ENCODE results near the gene FBXL20. TPM values are rescaled to one million over a fixed set of nuclear protein-coding genes. Genes with fewer than 3 reads are reported as not detected.

Gene FBXL20
- total RNA-seq, 1 donor from 2014 or later = 18.3 TPM

DNA sequence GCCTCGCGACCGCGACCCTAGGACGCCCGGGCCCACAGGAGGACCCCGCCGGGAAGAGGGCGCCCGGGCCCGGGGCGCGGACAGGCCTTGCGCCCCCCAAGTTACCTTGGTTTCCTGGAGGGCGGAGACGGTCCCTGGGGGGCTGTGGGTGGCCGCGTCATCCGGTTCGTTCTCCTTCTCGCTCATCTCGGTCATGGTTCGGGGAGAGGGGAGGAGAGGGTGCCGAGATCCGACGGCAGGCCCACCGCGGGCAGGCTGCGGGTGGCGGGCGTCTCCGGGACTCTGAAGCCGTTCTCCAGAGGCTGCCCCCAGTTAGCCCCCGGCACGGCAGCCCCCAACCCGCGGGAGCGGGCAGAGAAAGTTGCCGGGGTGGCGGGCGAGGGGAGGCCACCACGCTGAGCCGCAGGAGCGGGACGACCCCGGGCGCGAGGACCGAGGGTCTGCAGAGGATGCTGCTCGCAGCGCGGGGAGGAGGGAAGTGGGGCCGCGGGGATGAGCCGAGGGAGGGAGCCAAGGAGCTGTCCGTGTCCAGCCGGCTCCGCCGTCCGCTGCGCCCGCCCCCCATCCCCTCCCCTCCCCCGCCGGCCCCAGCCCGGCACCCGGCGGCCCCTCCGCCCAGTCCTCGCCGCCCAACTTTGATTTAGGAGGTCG, 176.0 kb downstream of the FBXL20 start, which contains the start of gene STAC2:
Gene STAC2, minus strand, starts transcription at position 638 of the 651 bp plus-strand sequence. Its CDS starts 443 bp downstream, at position 195.
- peak within 1 kb of the TSS; percentile 77 for H3K4me3 Mint-ChIP-seq (ENCODE audit: unreplicated experiment)
- H3K4me2 ChIP-seq (ENCODE audit: low read length) = peak within 1 kb of the TSS; percentile 84
- DNase-seq (ENCODE audit: low read depth) (no peak), FAIRE-seq (no peak)
- H3K36me3 Mint-ChIP-seq (ENCODE audit: low read depth, unreplicated experiment) = no peaks in the 10 kb centered on the region
- no peak within 1 kb of the TSS for H3K9ac ChIP-seq (ENCODE audit: low read length)
- H3K79me2 ChIP-seq (ENCODE audit: insufficient read depth, low read length) = no peaks in the 10 kb centered on the region
- peak within 1 kb of the TSS; percentile 44 for H3K4me3 ChIP-seq (ENCODE audit: insufficient read depth, low read depth, low read length)
- peaks cover 24% of the 10 kb centered on the region for H3K27me3 ChIP-seq (ENCODE audit: insufficient read depth, low read length)
- no peak within 1 kb of the TSS for H3K27ac Mint-ChIP-seq (ENCODE audit: unreplicated experiment)
- no peaks in the 10 kb centered on the region for H4K20me1 ChIP-seq (ENCODE audit: insufficient read depth, low read length)
- H3K27ac ChIP-seq (ENCODE audit: low read depth, low read length) = no peak within 1 kb of the TSS
- peaks cover 11% of the 10 kb centered on the region for H3K4me1 Mint-ChIP-seq (ENCODE audit: low read depth, unreplicated experiment)
- peaks cover 14% of the 10 kb centered on the region for H3K4me1 ChIP-seq (ENCODE audit: insufficient read depth, low read length)
- peaks cover 30% of the 10 kb centered on the region for H3K27me3 Mint-ChIP-seq (ENCODE audit: low read depth, unreplicated experiment)
- no peaks in the 10 kb centered on the region for H3K36me3 ChIP-seq (ENCODE audit: insufficient read depth, low read length)
- no peaks in the 10 kb centered on the region for H3K9me3 Mint-ChIP-seq (ENCODE audit: unreplicated experiment)
- H3K9me3 ChIP-seq (ENCODE audit: insufficient read depth, low read depth, low read length) = no peaks in the 10 kb centered on the region
- peak within 1 kb of the TSS; percentile 11 for H2AFZ ChIP-seq (ENCODE audit: low read depth, low read length)
- TF ChIP-seq EZH2 (IDR thresholded peaks at IDR 0.05; ENCODE audit: insufficient read depth, low read length) = peak; percentile 76
- TF ChIP-seq, protein P1, sequence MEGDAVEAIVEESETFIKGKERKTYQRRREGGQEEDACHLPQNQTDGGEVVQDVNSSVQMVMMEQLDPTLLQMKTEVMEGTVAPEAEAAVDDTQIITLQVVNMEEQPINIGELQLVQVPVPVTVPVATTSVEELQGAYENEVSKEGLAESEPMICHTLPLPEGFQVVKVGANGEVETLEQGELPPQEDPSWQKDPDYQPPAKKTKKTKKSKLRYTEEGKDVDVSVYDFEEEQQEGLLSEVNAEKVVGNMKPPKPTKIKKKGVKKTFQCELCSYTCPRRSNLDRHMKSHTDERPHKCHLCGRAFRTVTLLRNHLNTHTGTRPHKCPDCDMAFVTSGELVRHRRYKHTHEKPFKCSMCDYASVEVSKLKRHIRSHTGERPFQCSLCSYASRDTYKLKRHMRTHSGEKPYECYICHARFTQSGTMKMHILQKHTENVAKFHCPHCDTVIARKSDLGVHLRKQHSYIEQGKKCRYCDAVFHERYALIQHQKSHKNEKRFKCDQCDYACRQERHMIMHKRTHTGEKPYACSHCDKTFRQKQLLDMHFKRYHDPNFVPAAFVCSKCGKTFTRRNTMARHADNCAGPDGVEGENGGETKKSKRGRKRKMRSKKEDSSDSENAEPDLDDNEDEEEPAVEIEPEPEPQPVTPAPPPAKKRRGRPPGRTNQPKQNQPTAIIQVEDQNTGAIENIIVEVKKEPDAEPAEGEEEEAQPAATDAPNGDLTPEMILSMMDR (IDR thresholded peaks at IDR 0.05; ENCODE audit: insufficient read depth, low read depth, low read length) = no peak

GRCh38 chr17:39224778-39225307, 176.6 kb downstream of the FBXL20 start:
- Mint-ChIP-seq H3K27ac (ENCODE audit: unreplicated experiment) (no peak overlapping the region), H3K4me1 (ENCODE audit: low read depth, unreplicated experiment) (peaks cover 11% of the 10 kb centered on the region), H3K9me3 (ENCODE audit: unreplicated experiment) (no peaks in the 10 kb centered on the region), H3K27me3 (ENCODE audit: low read depth, unreplicated experiment) (peaks cover 30% of the 10 kb centered on the region), H3K4me3 (ENCODE audit: unreplicated experiment) (peak overlapping the region; percentile 50), H3K36me3 (ENCODE audit: low read depth, unreplicated experiment) (no peaks in the 10 kb centered on the region)
- Histone ChIP-seq H3K4me3 (ENCODE audit: insufficient read depth, low read depth, low read length) (no peak overlapping the region), H3K36me3 (ENCODE audit: insufficient read depth, low read length) (no peaks in the 10 kb centered on the region), H2AFZ (ENCODE audit: low read depth, low read length) (peak overlapping the region; percentile 11), H3K9ac (ENCODE audit: low read length) (no peak overlapping the region), H3K4me1 (ENCODE audit: insufficient read depth, low read length) (peaks cover 14% of the 10 kb centered on the region), H3K9me3 (ENCODE audit: insufficient read depth, low read depth, low read length) (no peaks in the 10 kb centered on the region), H3K27ac (ENCODE audit: low read depth, low read length) (no peak overlapping the region), H3K4me2 (ENCODE audit: low read length) (peak overlapping the region; percentile 67), H3K79me2 (ENCODE audit: insufficient read depth, low read length) (no peaks in the 10 kb centered on the region), H4K20me1 (ENCODE audit: insufficient read depth, low read length) (no peaks in the 10 kb centered on the region), H3K27me3 (ENCODE audit: insufficient read depth, low read length) (peaks cover 24% of the 10 kb centered on the region)
- TF ChIP-seq, protein P1 (IDR thresholded peaks at IDR 0.05; ENCODE audit: insufficient read depth, low read depth, low read length) = no peak
- TF ChIP-seq EZH2 (IDR thresholded peaks at IDR 0.05; ENCODE audit: insufficient read depth, low read length) = peak; percentile 91
- FAIRE-seq (no peak), DNase-seq (ENCODE audit: low read depth) (no peak)

All from astrocyte (in vitro differentiated cells and primary cell).